Fibroblast of lung (primary cell): ENCODE data around the gene ZNF516. TPM values are rescaled to one million over a fixed set of nuclear protein-coding genes. Genes with fewer than 3 reads are reported as not detected.

Experiments
- DNase-seq, 2 donors: peaks; one replicate each; pipeline versions ENCODE4 v3.0.0 to v3.0.0-alpha.2; 2010; ENCODE audit warnings: low read depth in 2 of 2
- H2AFZ ChIP-seq: 2 replicates; pipeline ENCODE4 v1.5.1; 2012; ENCODE audit warnings: low read length, control low read depth, inconsistent platforms
- H3K27ac ChIP-seq: 2 replicates; pipeline ENCODE4 v1.5.1; 2011; ENCODE audit warnings: low read length, control low read depth; ENCODE audit not compliant: insufficient read depth
- H3K27me3 ChIP-seq: 2 replicates; pipeline ENCODE4 v1.5.1; 2011; ENCODE audit warnings: mild to moderate bottlenecking, low read length; ENCODE audit not compliant: control insufficient read depth, insufficient read depth
- H3K36me3 ChIP-seq: 2 replicates; pipeline ENCODE4 v1.5.1; 2011; ENCODE audit warnings: low read length; ENCODE audit not compliant: control insufficient read depth, insufficient read depth
- H3K4me1 ChIP-seq: 2 replicates; pipeline ENCODE4 v1.5.1; 2011; ENCODE audit warnings: low read length; ENCODE audit not compliant: control insufficient read depth, insufficient read depth; ENCODE audit errors: extremely low read depth
- H3K4me2 ChIP-seq: 2 replicates; pipeline ENCODE4 v1.5.1; 2011; ENCODE audit warnings: low read length, control low read depth; ENCODE audit not compliant: insufficient read depth; ENCODE audit errors: extremely low read depth
- H3K4me3 ChIP-seq, 4 experiments: fragments of 200-600 bp in 1 of 4; sonication (generic) in 1 of 4; replicated peaks in 1 of 4; 2 replicates each; pipeline ENCODE4 v1.5.1; 2011 to 2016; ENCODE audit warnings: low read length in 4 of 4, low read depth in 3 of 4, mild to moderate bottlenecking in 3 of 4, control low read depth in 2 of 4, inconsistent platforms in 1 of 4, mixed read lengths in 1 of 4; ENCODE audit not compliant: insufficient read depth in 1 of 4; ENCODE audit errors: control extremely low read depth in 1 of 4
- H3K79me2 ChIP-seq: 2 replicates; pipeline ENCODE4 v1.5.1; 2012; ENCODE audit warnings: mild to moderate bottlenecking, low read length, inconsistent platforms; ENCODE audit not compliant: control insufficient read depth, insufficient read depth
- H3K9ac ChIP-seq: 2 replicates; pipeline ENCODE4 v1.5.1; 2011; ENCODE audit warnings: mild to moderate bottlenecking, low read length, control low read depth; ENCODE audit not compliant: insufficient read depth
- H3K9me3 ChIP-seq: 2 replicates; pipeline ENCODE4 v1.5.1; 2012; ENCODE audit warnings: low read depth, low read length; ENCODE audit not compliant: control insufficient read depth, insufficient read depth
- H4K20me1 ChIP-seq: 2 replicates; pipeline ENCODE4 v1.5.1; 2011; ENCODE audit warnings: low read length; ENCODE audit not compliant: control insufficient read depth, insufficient read depth; ENCODE audit errors: extremely low read depth
- CTCF ChIP-seq, 2 donors: IDR thresholded peaks in 1 of 2; conservative IDR thresholded peaks in 1 of 2; 1 replicate in 1 of 2; 2 replicates in 1 of 2; pipeline ENCODE4 v1.5.1; 2011 to 2012; ENCODE audit warnings: low read length in 2 of 2, control low read depth in 1 of 2, inconsistent platforms in 1 of 2, low read depth in 1 of 2, mild to moderate bottlenecking in 1 of 2
- EZH2 ChIP-seq: IDR thresholded peaks from 2 replicates; pipeline ENCODE4 v1.5.1; 2012; ENCODE audit warnings: low read length, control low read depth, mild to moderate bottlenecking; ENCODE audit errors: missing control alignments
- polyA plus RNA-seq, 2 donors: library from polyadenylated mRNA; depleted of rRNA in 1 of 2; stranded (reverse) in 1 of 2; unstranded in 1 of 2; fragments of >200 nt; gene quantifications; 2 replicates each; pipeline ENCODE4 v1.2.1, GENCODE V29; 2011 to 2012; ENCODE audit warnings: missing spikeins in 1 of 2
- total RNA-seq: library from RNA; depleted of rRNA; stranded (reverse); fragments of >200 nt; gene quantifications from 2 replicates; pipeline ENCODE4 v1.2.1, GENCODE V29; 2014

The ZNF516 gene
- total and polyA plus RNA-seq, 2 donors (not counting 1 experiment from before 2014, with no cell fraction given) = 7.9 to 32.7 TPM

GRCh38 chr18:76462326-76462694 lies 32.7 kb downstream of the ZNF516 start:
- H3K9ac ChIP-seq = no peak overlapping the region
- no peak overlapping the region for H3K27ac ChIP-seq
- H3K4me1 ChIP-seq = peaks cover 14% of the 10 kb centered on the region
- H4K20me1 ChIP-seq = no peaks in the 10 kb centered on the region
- TF ChIP-seq CTCF (conservative IDR thresholded peaks at IDR 0.05 in 1 of 2, IDR thresholded peaks at IDR 0.05 in 1 of 2; ENCODE audit: low read depth in 1 of 2, low read length in 2 of 2) (no peak), EZH2 (no peak)
- no peaks in the 10 kb centered on the region for H3K9me3 ChIP-seq
- H2AFZ ChIP-seq = no peak overlapping the region
- no peak for DNase-seq
- H3K4me2 ChIP-seq = no peak overlapping the region
- peaks cover 72% of the 10 kb centered on the region for H3K79me2 ChIP-seq
- no peak overlapping the region for H3K4me3 ChIP-seq
- H3K36me3 ChIP-seq = peaks cover 6% of the 10 kb centered on the region
- H3K27me3 ChIP-seq = no peaks in the 10 kb centered on the region

GRCh38 chr18:76461692-76462325 lies 33.2 kb downstream of the ZNF516 start:
- H3K36me3 ChIP-seq = peaks cover 6% of the 10 kb centered on the region
- no peak overlapping the region for H3K27ac ChIP-seq
- DNase-seq = no peak
- no peak overlapping the region for H3K4me3 ChIP-seq
- no peaks in the 10 kb centered on the region for H3K9me3 ChIP-seq
- peaks cover 69% of the 10 kb centered on the region for H3K79me2 ChIP-seq
- no peak overlapping the region for H3K4me2 ChIP-seq
- peaks cover 13% of the 10 kb centered on the region for H3K4me1 ChIP-seq
- H2AFZ ChIP-seq = no peak overlapping the region
- TF ChIP-seq CTCF (conservative IDR thresholded peaks at IDR 0.05 in 1 of 2, IDR thresholded peaks at IDR 0.05 in 1 of 2; ENCODE audit: low read depth in 1 of 2, low read length in 2 of 2) = no peak
- no peak for TF ChIP-seq EZH2
- H3K9ac ChIP-seq = no peak overlapping the region
- no peaks in the 10 kb centered on the region for H3K27me3 ChIP-seq
- no peaks in the 10 kb centered on the region for H4K20me1 ChIP-seq

GRCh38 chr18:76461148-76461547 lies 33.9 kb downstream of the ZNF516 start:
- H3K27ac ChIP-seq = no peak overlapping the region
- H3K36me3 ChIP-seq = peaks cover 5% of the 10 kb centered on the region
- TF ChIP-seq EZH2 (no peak), CTCF (conservative IDR thresholded peaks at IDR 0.05 in 1 of 2, IDR thresholded peaks at IDR 0.05 in 1 of 2; ENCODE audit: low read depth in 1 of 2, low read length in 2 of 2) (no peak)
- H3K4me1 ChIP-seq = peaks cover 13% of the 10 kb centered on the region
- peaks cover 66% of the 10 kb centered on the region for H3K79me2 ChIP-seq
- H2AFZ ChIP-seq = no peak overlapping the region
- no peak overlapping the region for H3K4me2 ChIP-seq
- DNase-seq = no peak
- H3K27me3 ChIP-seq = no peaks in the 10 kb centered on the region
- H3K9me3 ChIP-seq = no peaks in the 10 kb centered on the region
- H3K9ac ChIP-seq = no peak overlapping the region
- H3K4me3 ChIP-seq = no peak overlapping the region
- no peaks in the 10 kb centered on the region for H4K20me1 ChIP-seq
